HG02763 (cell line): ENCODE data around the gene ARHGEF17.

Experiments
- ATAC-seq: cut with Tn5 transposase; IDR thresholded peaks from one replicate; pipeline ENCODE4 v1.9.1; 2021; ENCODE audit warnings: mild to moderate bottlenecking, moderate library complexity; ENCODE audit not compliant: unreplicated experiment

ARHGEF17 gene

DNA sequence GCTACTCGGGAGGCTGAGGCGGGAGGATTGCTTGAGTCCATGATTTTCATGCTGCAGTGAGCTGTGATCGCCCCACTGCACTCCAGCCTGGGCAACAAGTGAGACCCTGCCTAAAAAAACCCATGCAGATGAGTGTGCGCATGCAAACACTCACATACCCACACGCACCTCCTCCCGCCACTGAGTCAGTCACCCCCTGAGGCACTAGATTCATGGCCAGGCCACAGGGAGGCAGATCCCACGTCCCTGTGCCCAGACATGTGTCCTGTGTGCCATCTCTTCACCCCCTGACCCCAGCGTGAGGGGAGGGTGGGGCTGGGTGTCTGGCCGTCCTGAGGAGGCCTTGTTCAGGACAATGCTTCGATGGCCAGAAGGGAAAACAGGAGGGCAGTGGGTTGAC lies 83.6 kb downstream of the ARHGEF17 start:
- ATAC-seq, result no peak

DNA sequence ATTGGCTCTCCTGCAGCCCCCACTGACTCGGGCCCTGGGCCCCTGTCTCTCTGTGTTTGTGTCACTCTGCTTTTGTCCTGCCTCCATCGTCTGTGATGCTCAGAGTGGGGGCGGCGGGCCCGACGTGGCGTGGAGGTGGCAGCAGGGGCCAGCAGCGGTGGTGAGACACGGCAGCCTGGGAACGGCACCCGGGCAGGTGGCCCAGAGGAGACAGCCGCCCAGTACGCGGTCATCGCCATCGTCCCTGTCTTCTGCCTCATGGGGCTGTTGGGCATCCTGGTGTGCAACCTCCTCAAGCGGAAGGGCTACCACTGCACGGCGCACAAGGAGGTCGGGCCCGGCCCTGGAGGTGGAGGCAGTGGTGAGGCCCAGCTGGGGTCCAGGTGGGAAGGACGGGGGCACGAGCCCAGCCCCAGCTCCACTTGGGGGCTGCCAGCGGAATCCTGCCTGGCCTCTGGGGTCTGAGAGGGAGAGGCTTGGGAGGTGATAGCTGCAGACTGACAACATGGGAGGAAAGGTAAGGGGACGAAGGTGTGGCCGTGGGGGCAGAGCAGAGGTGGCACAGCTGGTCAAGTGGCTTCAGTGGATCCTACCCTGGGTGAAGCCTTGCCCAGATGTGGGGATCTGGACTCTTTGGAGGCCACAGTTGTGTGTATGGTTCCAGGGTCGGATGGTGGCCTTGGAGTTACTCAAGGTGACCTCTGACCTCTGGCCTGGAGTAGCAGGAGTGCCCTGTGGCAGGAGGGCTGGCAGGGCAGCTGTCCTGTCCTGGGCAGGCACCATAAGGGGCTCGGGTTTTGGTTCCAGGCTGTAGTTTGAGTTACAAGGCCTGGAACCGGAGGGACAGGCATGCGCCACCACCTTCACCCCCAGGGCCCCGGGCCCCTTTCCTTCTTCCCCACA lies 84.3 kb downstream of the ARHGEF17 start:
- ATAC-seq, result no peak

DNA sequence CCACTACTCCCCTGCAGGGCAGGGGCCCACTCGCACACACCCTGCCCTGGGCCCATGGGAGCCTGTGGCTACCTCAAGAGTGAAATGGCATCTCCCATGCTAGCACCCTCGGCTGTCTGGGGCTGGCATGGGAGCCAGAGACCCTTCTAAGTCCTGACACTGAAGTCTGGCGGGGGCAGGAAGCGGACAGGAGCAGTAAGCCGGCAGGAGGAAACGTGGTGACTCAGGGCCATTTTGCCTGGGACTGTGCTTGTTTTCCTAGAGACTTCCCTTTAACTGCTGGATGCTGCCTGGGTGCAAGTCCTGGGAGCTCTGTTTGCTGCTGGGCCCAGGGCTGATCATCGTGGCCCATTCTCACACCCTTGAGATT lies 84.9 kb downstream of the ARHGEF17 start:
- no peak for ATAC-seq

DNA sequence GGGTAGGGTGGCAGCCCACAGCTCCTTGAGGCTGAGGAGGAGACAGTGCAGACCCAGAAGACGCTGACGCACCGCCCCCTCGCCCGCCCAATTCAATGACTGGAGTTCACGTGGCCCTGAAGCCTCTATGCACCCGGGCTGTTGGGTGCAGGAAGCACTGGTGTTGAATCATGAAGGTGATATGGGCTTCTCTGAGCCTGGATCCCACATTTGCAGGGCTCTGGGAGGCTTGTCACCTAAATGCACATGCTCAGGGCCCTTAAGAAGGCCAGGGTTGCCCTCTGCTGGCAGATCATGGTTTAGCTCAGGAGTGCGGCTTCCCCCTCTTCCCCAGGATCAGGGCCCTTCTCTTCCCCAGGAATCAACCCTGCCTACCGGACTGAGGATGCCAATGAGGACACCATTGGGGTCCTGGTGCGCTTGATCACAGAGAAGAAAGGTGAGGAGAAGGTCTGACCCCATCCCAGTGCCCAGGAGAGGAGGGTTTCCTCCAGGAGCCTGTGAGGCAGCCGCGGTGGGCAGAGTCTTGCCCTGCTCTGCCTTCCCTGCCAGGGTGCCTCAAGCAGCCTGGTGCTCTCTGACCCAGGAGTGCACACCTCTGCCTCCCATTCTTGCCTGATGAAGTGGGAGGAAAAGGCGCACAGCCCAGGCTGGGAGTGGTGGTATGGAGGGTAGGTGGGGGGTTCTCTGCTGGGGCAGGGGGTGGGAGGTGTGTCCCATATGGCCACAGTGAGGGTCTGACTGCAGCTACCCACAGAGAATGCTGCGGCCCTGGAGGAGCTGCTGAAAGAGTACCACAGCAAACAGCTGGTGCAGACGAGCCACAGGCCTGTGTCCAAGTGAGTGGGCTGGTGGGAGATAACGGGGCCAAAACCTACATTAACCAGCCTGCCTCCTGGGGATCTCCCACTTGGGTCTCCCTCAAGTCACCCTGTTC lies 85.7 kb downstream of the ARHGEF17 start:
- no peak for ATAC-seq

DNA sequence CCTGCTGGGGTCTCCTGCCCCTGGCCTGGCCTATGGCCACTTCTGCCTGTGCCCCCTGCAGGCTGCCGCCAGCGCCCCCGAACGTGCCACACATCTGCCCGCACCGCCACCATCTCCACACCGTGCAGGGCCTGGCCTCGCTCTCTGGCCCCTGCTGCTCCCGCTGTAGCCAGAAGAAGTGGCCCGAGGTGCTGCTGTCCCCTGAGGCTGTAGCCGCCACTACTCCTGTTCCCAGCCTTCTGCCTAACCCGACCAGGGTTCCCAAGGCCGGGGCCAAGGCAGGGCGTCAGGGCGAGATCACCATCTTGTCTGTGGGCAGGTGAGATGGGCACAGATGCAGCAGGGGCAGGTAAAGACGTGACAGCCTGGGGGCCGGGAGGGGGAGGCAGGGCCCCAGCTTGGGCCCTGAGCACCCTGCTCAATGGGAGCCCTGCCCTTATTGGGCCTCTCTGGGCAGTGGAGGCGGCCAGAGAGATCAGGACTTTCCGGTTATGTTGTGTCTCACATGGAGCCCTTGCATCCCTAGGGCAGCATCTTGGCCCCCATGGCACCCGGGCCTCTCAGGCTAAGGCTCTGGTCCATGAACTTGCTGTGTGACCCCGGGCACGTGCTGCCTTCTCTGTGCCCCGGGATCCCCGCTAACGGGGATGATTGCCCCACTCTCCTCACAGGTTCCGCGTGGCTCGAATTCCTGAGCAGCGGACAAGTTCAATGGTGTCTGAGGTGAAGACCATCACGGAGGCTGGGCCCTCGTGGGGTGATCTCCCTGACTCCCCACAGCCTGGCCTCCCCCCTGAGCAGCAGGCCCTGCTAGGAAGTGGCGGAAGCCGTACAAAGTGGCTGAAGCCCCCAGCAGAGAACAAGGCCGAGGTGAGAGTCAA lies 86.6 kb downstream of the ARHGEF17 start:
- no peak for ATAC-seq

DNA sequence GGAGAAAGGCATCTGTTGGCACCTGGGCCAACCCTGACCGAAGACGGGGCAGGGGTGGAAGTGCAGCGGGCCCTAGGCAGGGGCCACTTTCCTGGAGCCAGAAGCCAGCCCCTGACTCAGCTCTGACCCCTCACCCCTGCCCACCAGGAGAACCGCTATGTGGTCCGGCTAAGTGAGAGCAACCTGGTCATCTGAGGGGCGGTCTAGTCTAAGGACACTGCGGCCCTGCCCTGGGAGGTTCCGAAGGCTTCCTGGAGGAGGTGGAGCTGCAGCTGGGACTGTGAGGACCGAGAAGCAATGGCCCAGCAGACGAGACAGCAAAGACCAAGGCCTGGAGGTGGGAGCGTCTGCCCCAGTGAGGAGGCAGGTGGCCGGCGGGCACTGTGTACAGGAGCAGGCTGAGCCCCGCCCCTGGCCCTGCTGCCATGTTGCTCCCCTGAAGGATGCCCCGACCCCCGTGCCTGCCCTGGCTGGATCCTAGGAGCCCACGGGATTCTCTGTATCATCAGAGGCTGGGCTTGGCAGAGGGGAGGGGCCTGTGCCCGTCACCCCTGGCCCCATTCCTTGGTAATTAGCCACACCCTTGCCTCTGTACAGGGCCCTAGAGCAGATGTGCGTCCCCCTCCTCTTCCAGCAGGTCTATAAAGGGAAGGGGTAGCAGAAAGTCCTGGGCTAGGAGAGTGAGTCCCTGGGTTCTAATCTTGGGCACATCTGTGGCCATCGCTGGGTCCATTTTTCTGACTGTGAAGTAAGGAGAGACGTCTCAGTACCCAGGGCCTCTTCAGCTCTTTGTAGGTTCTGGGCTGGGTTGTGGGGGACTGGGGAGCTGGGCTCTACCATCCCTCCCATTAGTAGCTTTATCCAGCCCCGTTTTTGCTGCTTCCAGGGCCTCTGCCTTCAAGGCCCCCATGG lies 87.5 kb downstream of the ARHGEF17 start:
- ATAC-seq, result no peak

DNA sequence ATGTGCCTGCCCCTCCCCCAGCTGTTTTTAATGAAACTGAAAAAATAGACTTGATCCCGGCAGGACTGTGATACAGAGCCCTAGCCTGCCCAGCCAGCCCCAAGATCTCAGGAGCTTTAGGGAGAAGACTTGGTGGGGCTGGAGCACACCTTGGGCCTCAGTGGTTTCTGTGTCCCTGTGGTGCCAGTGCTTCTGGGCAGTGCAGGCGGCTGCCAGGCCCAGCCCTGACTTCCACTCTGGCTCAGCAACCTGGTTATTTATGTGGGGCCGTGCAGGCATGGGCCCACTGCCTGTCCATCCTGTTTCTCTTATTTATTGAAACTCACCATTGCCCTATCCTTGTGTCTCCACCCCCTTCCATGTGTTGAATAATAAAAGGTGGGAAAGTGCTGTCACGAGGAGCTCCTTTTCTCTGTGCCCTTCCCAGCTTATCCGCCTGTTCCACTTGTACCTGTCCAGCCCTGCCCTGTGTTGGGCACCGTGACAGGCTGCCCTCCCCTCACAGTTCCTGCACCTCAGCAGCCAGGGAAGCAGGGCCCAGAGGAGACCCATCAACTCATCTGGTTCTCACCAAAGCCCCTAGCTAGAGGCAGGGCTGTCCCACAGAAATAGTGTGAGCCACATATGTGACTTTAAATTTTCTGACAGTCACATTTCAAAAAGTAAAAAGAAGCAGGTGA lies 88.3 kb downstream of the ARHGEF17 start:
- ATAC-seq, result no peak

DNA sequence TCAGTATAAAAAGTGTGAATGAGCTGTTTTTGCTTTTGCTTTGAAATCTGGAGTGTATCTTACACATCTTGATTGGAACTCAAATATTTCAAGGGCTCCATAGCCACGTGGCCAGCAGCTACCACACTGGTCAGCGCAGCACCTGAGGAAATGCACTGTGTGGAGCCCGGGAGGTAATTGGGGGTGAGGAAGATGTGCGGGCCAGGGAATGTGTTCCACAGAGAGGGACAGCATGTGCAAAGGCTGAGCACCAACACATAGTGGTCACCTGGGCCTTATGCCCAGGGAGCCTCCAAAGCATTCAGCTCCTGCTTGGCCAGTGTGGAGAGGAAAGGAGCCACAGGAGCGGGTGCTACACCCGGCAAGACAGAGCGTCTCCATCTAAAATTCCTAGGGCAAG lies 88.9 kb downstream of the ARHGEF17 start:
- no peak for ATAC-seq

DNA sequence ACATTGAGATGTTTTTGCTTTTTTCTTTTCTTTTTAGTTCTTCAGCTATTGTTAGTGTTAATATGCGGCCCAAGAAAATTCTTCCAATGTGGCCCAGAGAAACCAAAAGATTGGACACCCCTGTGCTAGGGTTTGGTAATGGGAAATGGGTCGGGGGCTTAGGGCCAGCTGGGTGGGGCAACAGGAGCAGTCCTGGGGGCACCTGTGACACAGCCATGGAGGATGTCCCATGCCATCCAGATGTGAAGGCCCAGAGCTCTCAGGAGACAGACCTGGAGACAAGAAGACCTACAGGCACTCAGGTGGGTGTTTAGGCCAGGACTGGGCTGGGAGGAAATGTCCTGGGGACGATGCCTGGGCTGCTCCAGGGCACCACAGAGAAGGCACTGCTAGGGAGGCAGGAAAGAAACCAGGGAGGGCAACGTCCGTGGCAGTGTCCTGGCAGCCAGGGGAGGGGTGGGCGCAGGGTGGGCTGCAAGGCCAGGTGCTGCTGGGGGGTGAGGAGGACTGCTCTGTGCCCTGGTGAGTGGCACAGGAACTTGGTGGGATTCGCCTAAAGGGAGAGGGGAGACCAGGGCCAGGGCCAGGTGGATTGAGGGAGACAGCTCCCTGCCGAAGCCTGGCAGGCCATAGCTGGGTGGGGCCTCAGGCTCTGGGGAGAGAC lies 89.5 kb downstream of the ARHGEF17 start:
- ATAC-seq, result no peak

DNA sequence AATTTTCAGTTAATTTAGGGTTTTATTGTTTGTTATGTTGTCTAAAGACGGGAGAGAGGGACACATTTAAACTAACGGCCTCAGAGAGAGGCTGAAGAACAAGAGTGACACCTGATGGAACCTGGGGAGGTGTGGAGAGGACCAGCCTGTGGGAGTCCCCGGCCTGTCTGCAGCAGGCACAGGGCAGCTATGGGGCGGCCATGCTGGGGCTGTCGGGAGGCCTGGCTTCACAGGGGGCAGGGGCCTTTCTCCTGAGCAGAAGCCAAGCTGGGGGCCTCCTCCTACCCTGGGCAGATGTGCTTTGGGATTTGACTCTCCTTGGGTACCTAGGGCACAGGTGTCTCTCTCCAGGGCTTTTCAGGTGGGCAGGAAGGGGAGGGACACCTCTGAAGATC lies 90.1 kb downstream of the ARHGEF17 start:
- no peak for ATAC-seq

DNA sequence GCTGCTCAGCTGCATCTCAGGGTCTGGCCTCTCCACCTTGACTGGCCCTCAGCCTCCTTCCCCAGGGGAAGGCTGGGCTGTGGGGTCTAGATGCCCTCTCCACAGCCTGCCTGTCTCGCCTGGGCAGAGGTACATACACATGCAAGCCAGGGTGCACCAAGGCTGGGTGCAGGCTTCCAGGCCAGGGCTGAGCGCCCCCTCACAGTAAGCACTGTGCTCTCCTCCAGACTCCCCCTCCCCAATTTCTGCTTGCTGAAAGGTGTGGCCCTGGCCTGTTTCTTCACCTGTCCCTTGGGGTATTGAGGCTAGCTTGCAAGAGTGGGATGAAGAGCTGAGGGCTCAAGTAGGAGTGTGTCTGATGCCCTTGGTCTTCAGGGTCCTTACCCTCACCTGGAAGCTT lies 90.6 kb downstream of the ARHGEF17 start:
- no peak for ATAC-seq

DNA sequence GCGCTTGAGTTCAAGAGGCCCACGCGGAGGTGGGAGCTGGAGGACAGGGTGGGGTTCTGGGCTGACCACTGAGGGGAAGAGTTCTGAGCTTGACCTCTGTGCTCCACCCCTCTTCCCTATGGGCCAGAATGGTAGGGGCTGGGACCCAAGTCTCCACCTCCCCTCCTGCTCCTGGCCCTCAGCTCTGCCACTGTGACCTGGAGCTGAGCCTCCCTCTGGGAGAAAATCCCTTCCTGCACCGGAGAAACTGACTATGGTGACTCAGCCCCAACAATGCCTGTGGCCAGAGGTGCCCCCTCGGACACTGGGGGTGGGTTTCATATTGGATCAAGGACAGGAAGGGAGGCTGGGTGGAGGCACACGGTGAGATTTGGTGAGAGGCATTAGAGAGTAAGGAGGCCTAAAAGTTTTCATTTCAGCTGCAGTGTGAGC lies 91.1 kb downstream of the ARHGEF17 start:
- ATAC-seq, result no peak

DNA sequence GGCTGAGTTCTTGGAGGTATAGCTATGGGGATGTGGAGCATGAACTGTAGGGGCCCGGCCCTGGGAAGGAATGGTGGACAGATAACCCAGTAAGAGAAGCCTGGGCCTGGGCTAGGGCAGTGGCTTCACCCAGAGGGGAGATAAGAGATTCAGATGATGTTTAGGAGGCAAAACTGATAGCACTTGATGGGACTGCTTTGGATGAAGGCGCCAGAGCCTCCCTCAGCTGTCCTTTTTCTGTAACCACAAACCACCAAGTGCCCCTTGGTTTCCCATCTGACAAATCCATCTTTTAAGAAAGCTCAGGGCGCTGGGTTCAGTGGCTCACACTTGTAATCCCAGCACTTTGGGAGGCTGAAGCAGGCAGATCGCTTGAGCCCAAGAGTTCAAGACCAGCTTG lies 91.6 kb downstream of the ARHGEF17 start:
- no peak for ATAC-seq

DNA sequence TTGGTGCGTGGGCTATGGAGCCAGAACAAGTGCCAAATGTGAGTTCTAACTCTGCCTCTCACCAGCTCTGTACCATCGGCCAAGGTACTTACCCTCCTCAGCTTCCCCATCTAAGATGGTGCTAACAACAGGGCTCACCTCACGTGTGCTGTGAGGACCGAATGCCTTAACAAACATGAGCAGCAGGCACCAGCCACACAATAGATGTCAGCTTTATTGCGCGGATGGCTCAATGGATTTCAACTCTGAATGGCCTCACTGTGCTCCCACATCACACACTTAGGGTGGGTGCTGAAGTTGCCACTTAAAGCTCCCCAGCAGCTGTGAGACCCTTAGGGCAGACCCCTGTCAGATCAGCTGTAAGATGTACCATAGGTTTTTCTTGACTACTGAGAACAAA lies 92.2 kb downstream of the ARHGEF17 start:
- ATAC-seq, result no peak

DNA sequence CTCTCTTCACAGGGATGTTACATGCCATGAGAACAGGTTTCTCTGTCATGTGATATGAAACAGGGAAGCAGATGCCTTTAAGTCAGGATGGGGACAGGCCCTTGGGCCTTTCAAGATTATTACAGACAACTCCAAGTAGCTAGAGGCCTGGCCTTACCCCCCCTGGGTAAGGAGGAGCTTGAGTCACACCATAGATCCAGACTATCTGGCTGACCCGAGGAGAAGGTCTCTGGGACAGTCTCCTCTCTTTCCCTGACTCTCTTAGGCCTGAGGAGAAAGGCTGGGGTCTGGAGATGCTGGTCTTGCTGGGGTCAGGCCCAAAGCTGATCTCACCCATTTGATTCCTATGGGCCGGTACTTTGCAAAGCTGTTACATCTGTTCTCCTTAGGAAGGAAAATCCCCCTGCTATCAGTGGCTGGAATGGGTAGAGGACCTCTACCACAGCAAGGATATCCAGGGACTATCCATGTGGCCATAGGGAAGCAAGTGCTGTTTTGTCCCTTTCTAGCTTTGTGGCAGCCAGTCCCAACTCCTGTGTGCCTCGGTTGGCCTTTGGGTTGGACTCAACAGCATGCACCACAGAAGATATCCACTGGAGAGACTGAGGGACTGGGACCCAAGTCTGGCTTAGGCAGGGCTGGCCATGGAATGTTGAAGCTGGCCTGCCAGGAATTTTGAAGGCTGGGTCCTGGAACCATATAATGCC lies 93.3 kb downstream of the ARHGEF17 start:
- no peak for ATAC-seq

DNA sequence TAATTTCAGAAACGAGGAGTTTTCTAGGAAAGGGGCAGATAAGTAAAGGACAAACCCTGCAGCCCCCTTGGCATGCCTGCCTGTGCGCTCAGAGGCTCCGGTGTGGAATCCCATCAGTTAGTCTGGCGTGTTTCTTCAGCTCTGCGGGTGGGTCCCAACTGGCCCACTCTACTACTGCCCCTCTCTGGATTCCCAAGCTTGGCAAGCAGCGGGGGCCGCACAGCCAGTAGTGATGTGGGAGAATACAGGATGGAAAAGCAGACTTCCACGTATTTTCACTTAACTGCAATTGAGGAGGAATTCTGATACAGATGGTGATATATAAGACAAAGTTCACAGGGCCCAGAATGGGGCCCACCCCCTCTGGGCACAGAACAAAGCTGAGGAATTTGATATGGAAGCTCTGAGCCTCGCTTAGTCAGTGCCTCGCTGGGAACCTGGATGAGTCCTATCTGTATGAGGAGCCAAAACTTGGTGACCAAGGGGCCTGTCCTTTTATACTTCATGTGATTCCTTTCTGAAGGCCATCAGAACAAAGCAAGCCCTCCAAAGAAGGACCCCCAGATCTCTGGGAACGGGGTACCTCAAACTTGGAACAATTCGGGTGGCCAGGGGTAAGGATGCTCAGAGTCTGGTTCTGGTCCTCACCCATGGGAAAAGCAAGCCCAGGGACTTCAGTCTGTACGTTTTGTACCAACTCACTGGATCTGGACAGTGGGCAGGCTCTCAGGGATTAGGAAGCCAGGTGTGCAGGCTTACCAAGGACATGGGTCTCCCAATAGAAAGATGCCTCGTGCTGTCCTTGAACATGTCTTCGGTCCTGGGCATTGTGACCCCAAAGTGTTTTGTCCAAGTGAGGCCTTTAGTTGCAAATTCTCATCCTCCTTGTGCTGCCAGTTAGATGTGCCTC lies 94.1 kb downstream of the ARHGEF17 start:
- ATAC-seq, result no peak

DNA sequence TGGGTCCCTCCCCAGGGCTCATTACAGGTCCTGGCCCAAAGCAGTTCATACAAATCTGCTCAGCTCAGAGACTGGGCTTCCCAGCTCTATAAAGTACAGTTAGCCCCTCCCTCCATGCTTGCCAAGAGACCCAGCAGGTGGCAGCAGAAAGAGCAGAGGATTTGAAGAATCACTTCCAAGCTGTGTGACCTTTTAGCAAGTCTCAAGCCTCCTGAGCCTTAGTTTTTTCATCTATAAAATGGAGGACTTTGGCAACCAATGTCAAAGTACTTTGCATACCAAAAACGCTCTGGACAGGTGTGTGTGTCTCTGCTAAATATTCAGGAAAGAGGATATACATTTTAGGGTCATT lies 94.7 kb downstream of the ARHGEF17 start:
- no peak for ATAC-seq
